ENCODE results near the gene CPNE1.

Gene CPNE1

DNA sequence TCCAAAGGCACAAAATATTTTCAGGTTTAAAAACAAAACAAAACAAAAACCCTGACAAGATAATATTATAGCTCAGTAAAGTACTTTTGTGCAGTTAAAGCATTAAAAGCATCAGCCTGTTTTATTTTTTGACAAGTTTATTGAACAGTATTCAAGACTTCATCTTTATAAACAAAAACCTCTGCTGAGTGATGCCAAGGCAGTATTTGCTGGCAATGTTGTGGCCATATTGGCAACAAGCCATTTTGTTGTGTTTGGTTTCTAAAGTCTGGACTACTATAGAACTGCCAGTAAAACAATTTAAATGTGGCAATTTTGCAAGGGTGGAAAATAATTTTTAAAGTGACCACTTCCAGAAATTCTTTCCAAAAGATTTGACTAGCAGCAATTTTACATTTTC lies 15.9 kb downstream of the CPNE1 start:
- TF ChIP-seq CTCF (IDR thresholded peaks at IDR 0.05; ENCODE audit: control extremely low read depth, extremely low read depth, low read depth, missing control alignments): no peak
- ChIA-PET CTCF (interaction anchor here (1.3 to 2.7 kb wide), 4 partner anchors 11 to 32 kb away, joined by 3 to 5 read pairs (median 4); no protein-coding TSS in a partner anchor), POLR2A (no interaction called here)
- DNase-seq (ENCODE audit: extremely low spot score): no peak

DNA sequence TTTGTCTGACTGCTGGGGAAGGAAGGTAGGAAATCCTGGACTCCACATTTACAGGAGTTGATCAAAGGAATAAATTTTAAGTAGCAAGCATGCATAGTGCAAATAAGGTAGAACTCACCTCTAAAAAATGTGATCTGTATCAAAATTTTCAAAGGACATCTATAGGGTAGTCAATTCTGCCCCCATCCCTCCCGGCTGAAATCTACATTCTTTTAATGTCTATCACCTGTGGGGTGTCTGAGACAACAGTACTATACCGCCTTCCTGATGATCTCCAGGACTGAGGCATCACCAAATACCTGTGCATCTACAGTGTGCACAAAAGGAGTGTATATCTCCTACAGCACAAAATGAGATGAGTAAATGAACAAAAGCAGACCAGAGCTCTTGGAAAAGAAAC lies 19.9 kb downstream of the CPNE1 start:
- no peak for TF ChIP-seq CTCF (IDR thresholded peaks at IDR 0.05; ENCODE audit: control extremely low read depth, extremely low read depth, low read depth, missing control alignments)
- ChIA-PET CTCF (interaction anchor here (1.0 to 2.6 kb wide), 3 partner anchors 10 to 49 kb away, joined by 3 to 18 read pairs (median 6); no protein-coding TSS in a partner anchor), POLR2A (no interaction called here)
- DNase-seq (ENCODE audit: extremely low spot score): no peak

DNA sequence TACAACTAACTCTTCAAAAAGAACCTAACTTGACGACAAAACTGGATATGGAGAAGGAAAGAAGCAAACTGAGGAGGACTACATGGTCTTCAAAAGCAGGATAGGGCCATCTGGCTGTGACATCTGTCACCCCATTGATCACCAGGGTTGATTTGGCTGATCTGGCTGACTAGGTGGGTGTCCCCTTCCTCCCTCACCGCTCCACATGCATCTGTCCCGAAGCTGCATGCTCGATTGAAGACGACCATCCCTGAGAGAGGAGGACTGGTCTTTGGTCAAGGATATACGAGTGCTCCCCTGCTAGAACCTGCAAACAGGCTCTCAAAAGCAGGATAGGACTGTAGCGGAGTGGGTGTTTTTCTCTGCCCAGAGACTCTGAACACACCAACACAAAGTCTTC lies 21.7 kb downstream of the CPNE1 start:
- CTCF ChIA-PET: interaction anchor here (2.1 kb wide), 1 partner anchor 23 kb away, joined by 10 read pairs; no protein-coding TSS in a partner anchor
- no peak for TF ChIP-seq CTCF (IDR thresholded peaks at IDR 0.05; ENCODE audit: control extremely low read depth, extremely low read depth, low read depth, missing control alignments)
- POLR2A ChIA-PET: no interaction called here
- no peak for DNase-seq (ENCODE audit: extremely low spot score)

DNA sequence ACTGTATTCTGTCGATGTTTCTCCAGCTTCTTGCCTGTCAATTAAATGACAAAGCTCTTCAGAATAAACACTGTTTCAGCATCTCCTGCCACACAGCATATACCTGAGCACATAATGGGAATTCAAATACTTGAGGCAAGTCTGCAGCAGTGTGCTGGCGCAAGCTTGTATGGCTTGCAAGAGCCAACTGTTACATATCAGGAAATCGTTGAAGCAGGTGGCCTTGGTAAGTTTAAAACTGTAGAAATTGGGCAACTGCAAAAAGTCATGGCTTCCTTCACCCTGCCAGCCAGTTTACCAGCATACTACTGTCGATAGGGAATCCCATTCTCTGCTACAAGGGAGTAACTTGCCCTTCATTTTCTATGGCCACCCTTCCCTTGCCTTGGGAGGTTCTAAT lies 23.0 kb downstream of the CPNE1 start:
- ChIA-PET POLR2A (no interaction called here), CTCF (interaction anchor here (1.1 to 2.1 kb wide), 3 partner anchors 15 to 25 kb away, joined by 3 to 10 read pairs (median 3); no protein-coding TSS in a partner anchor)
- DNase-seq (ENCODE audit: extremely low spot score): no peak
- TF ChIP-seq CTCF (IDR thresholded peaks at IDR 0.05; ENCODE audit: control extremely low read depth, extremely low read depth, low read depth, missing control alignments): no peak

GRCh38 chr20:35640724-35641123 lies 24.0 kb downstream of the CPNE1 start:
- ChIA-PET CTCF (interaction anchor here (0.9 to 1.5 kb wide), 3 partner anchors 13 to 24 kb away, joined by 3 read pairs; no protein-coding TSS in a partner anchor), POLR2A (no interaction called here)
- TF ChIP-seq CTCF (IDR thresholded peaks at IDR 0.05; ENCODE audit: control extremely low read depth, extremely low read depth, low read depth, missing control alignments): no peak
- DNase-seq (ENCODE audit: extremely low spot score): no peak

DNA sequence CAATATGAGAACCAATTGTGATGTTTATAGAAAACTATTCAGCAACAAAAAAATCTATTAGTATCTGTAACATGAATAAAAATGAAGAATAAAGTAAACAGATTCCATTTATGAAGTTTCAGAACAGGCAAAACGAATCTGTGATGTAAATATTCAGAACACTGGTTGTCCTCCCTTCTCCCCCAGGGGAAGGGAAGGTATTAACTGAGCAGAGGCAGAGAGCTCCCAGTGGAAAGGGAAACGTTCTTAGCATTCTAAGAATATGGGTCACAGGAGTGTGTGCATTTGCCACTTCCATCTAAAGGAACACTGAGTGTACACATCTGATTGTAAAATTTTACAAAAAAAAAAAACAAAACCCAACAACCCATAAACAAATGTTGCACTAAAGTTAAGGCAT lies 25.9 kb downstream of the CPNE1 start:
- CTCF ChIA-PET: interaction anchor here (1.5 kb wide), 1 partner anchor 11 kb away, joined by 4 read pairs; no protein-coding TSS in a partner anchor
- POLR2A ChIA-PET: no interaction called here
- TF ChIP-seq CTCF (IDR thresholded peaks at IDR 0.05; ENCODE audit: control extremely low read depth, extremely low read depth, low read depth, missing control alignments): no peak

More for the DNA sequence above, 25.9 kb downstream of the CPNE1 start:
- DNase-seq (ENCODE audit: extremely low spot score): no peak

Measured in GM10248 (cell line).